AG09309 (cell line): Measurements from ENCODE around the gene ACP7.

Experiments
- DNase-seq: peaks from one replicate; pipeline ENCODE4 v3.0.0-alpha.2; 2010; ENCODE audit warnings: low read depth
- H3K4me3 ChIP-seq: 2 replicates; pipeline ENCODE4 v1.5.1; 2011; ENCODE audit warnings: mild to moderate bottlenecking, low read depth, low read length, moderate library complexity; ENCODE audit not compliant: control insufficient read depth
- TF ChIP-seq, protein P1 (sequence below): IDR thresholded peaks from 2 replicates; pipeline ENCODE4 v1.5.1; 2011; ENCODE audit warnings: mild to moderate bottlenecking, low read depth, low read length, inconsistent platforms; ENCODE audit not compliant: insufficient read depth, control insufficient read depth; ENCODE audit errors: missing control alignments

Gene ACP7

DNA sequence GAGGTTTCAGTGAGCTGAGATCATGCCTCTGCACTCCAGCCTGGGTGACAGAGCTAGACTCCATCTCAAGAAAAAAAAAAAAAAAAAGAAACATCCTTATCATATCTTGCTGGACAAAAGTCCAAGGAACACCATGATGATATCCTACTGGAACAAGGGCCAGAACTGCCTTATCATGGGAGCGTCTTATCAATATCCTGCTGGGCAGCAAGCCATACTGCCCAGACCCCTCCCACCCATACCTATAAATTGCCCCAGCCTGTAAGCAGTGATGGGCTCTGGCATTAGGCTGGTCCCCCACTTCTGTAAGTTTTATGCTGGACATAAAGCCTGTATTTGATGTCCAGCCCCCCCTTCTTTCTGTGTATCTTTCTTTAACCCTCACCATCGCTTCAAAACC is 37.1 kb upstream of the ACP7 start:
- TF ChIP-seq, protein P1, sequence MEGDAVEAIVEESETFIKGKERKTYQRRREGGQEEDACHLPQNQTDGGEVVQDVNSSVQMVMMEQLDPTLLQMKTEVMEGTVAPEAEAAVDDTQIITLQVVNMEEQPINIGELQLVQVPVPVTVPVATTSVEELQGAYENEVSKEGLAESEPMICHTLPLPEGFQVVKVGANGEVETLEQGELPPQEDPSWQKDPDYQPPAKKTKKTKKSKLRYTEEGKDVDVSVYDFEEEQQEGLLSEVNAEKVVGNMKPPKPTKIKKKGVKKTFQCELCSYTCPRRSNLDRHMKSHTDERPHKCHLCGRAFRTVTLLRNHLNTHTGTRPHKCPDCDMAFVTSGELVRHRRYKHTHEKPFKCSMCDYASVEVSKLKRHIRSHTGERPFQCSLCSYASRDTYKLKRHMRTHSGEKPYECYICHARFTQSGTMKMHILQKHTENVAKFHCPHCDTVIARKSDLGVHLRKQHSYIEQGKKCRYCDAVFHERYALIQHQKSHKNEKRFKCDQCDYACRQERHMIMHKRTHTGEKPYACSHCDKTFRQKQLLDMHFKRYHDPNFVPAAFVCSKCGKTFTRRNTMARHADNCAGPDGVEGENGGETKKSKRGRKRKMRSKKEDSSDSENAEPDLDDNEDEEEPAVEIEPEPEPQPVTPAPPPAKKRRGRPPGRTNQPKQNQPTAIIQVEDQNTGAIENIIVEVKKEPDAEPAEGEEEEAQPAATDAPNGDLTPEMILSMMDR = no peak
- H3K4me3 ChIP-seq = no peak overlapping the region
- DNase-seq = no peak

DNA sequence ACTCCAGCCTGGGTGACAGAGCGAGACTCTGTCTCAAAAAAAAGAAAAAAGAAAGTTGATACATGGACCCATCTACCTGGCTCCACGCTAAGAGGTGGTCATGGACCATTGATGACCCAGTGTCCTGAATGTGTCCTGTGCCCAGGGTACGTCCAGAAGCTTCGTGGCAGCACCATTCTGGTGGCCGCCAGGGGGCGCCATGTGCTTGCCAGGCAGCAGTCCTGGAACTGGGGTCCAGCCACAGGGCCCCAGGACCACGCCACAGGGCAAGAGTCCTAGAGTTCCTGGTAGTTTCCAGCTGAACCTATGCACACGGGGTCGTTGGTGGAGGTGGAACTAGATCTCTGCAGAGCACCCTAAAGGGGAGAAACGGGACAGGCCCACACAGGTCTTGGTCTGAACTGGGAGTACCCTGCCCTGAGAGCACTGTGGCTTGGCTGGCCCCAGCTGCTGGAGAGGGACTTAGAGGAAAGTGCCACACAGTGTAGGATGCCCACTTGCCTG is 31.9 kb upstream of the ACP7 start:
- TF ChIP-seq, protein P1 = peak; percentile 91
- no peak overlapping the region for H3K4me3 ChIP-seq
- DNase-seq = no peak

DNA sequence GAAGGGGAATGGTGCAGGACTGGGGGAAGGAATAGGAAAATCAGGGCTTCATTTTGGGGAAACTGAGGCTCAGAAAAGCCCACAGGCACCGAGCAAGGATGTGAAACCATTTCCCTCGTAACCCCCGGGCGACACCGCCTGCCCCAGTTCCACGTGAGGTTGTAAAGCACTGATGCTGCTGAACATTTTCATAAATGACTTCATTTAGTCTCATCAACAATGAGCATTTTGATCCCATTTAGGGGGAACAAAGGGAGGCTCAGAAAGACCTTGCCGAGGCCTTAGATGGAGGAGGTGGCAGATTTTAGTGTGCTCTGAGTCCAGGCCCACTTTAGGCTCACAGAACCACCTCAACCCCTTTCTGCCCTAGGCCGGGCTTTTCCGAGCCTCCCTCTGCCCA is 31.3 kb upstream of the ACP7 start:
- no peak for DNase-seq
- no peak overlapping the region for H3K4me3 ChIP-seq
- TF ChIP-seq, protein P1 = no peak

DNA sequence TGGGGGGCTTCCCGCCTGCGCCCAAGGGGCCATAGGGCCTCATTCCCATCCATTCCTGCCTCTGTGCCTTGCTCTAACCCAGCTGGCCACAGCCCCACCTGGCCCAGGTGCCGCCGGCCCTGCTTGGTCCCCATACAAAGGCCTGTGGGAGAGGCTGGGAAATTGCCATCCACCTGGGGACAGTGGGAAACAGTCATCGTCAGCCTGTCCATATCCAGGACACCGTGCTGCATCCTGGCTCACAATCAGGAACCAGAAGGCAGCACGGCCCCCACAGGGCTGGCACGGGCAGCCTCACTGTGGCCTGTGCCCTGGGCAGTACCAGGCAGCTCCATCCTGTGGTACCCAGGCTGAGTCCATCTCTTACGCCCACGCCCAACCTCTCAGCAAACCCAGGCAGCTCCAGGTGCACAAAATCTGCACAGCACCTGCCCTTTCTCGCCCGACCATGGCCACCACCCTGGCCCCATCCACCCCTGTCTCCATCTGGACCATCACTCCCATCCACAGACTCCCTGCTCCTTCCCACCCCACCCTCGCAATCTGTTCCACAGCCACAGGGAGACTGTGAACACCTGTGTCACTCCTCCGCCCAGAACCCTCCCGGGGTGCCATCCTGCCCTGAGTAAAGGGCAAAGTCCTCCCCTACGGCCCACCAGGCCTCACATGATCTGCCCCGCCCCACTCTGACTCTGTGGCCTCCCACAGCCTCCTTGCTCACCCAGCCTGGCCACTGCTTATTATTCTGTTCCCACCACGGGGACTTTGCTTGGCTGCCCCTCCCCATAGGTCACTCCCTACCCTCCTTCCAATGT is 30.7 kb upstream of the ACP7 start:
- no peak for DNase-seq
- TF ChIP-seq, protein P1 = no peak
- H3K4me3 ChIP-seq = no peak overlapping the region

DNA sequence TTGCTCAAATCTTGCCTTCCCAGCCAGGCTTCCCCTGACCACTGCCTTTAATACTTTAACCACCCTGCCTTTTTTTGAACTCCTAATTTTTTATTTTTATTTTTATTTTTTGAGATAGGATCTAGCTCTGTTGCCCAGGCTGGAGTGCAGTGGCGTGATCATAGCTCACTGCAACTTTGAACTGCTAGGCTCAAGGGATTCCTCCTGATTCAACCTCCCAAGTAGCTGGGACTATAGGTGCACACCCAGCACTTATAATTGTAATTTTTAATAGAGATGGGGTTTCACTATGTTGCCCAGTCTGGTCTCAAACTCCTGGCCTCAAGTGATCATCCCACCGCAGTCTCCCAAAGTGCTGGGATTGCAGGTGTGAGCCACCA is 30.1 kb upstream of the ACP7 start:
- DNase-seq = no peak
- H3K4me3 ChIP-seq = no peak overlapping the region
- TF ChIP-seq, protein P1 = no peak

DNA sequence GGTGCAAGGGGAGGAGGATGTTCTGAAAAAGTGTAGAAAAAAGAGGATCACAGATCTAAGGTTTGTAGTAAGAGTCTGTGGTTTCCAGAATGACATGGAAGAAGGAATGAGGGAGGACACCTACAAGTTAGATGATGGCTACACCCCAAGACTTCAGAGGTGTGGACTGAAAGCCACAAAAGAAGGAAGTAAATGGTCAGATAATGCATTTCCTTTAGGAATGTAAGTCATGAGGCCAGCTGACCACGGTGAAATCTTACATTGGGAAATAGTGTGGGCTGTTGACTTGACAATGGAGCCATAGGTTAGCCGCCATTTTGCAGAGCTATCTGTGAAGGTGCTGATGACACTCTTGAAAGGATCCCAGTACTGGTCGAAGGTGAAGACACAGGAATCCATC is 26.6 kb upstream of the ACP7 start:
- no peak for DNase-seq
- TF ChIP-seq, protein P1 = no peak
- no peak overlapping the region for H3K4me3 ChIP-seq

DNA sequence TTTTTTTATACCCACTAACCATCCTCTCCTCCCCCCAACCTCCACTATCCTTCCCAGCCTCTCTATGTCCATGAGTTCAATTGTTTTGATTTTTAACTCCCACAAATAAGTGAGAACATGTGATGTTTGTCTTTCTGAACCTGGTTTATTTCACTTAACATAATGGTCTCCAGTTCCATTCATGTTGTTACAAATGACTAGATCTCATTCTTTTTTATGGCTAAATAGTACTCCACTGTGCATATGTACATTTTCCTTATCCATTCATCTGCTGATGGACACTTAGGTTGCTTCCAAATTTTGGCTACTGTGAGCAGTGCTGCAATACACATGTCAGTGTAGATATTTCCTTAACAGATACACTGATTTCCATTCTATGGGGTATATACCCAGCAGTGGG is 24.9 kb upstream of the ACP7 start:
- TF ChIP-seq, protein P1 = no peak
- H3K4me3 ChIP-seq = no peak overlapping the region
- no peak for DNase-seq
